Ectodermal cell (in vitro differentiated cells): Measurements from ENCODE around the gene ZHX3.

Experiments used
- H3K27ac ChIP-seq: 2 replicates; pipeline ENCODE4 v1.7.0; 2013; ENCODE audit warnings: mild to moderate bottlenecking, low read depth, low read length; ENCODE audit not compliant: insufficient read depth, poor library complexity, severe bottlenecking
- H3K27me3 ChIP-seq: 2 replicates; pipeline ENCODE4 v1.7.0; 2013; ENCODE audit warnings: mild to moderate bottlenecking, low read length; ENCODE audit not compliant: insufficient read depth, control insufficient read depth, poor library complexity, severe bottlenecking
- H3K36me3 ChIP-seq: one replicate; pipeline ENCODE4 v1.7.0; 2013; ENCODE audit warnings: low read length; ENCODE audit not compliant: control insufficient read depth, insufficient read depth
- H3K4me1 ChIP-seq: one replicate; pipeline ENCODE4 v1.7.0; 2013; ENCODE audit warnings: low read length; ENCODE audit not compliant: control insufficient read depth, insufficient read depth
- H3K4me3 ChIP-seq: 2 replicates; pipeline ENCODE4 v1.7.0; 2013; ENCODE audit warnings: low read depth, low read length, control low read depth; ENCODE audit not compliant: insufficient read depth
- H3K9me3 ChIP-seq: 2 replicates; pipeline ENCODE4 v1.7.0; 2013; ENCODE audit warnings: mild to moderate bottlenecking, low read length, moderate library complexity; ENCODE audit not compliant: control insufficient read depth
- WGBS, 2 experiments: methylation state at CpG; one replicate each; pipeline ENCODE4 v1.1.7; 2013; ENCODE audit warnings: missing lambda C conversion rate in 2 of 2; 5-methylcytosine and 5-hydroxymethylcytosine counted together

ZHX3 gene

DNA sequence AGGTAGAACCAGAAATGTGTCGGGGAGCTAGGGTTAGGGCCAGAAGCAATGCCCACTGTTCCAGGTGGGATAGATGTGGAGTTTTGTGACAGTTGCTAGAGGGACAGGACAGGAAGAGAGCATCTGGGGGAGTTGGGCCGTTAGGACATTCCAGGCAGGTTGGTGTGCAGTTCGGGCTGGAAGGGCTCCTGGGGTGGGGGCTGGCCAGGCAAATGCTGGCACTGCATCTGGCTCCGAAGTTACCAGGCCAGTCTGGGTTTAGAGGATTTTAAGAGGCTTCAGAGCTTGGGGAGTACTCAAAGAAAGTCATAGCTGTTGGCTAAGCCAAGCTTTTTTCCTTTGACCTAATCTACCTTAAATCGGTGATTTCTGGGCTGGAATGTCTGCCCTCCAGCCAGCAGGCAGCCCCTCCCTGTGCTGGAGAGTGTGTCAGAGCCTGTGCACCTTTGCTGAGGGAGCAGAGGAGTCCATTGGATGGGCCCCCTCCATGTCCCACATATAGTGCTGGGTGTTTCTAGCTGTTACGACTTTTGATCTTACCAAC lies 159.4 kb downstream of the ZHX3 start:
- no peaks in the 10 kb centered on the region for H3K9me3 ChIP-seq
- WGBS, 2 experiments = 88 to 94% methylated on average over 6 of the region's 6 CpGs
- H3K36me3 ChIP-seq = peaks cover 26% of the 10 kb centered on the region
- no peaks in the 10 kb centered on the region for H3K27me3 ChIP-seq
- no peak overlapping the region for H3K4me3 ChIP-seq
- no peak overlapping the region for H3K27ac ChIP-seq
- H3K4me1 ChIP-seq = peaks cover 17% of the 10 kb centered on the region

DNA sequence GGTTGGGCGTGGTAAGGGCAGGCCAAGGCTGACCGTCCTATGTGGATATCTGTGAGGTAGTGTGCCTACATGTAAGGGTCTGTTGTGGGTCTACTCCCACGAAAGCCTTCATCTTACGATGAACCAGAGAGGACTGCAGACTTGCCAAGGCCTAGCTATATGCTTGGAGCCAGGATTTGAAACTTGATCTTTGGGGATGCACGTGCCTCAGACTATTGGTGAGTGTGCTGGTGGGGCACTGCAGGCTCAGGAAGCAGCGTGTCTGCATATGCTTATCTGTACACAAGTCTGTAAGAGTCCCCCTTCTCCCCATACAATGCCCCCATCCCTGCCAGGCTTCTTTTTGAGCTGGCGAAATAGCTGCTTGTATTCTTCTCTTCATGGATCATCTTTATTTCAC lies 162.3 kb downstream of the ZHX3 start:
- WGBS, 2 experiments = 89 to 93% methylated on average over 7 of the region's 7 CpGs
- Histone ChIP-seq H3K9me3 (no peaks in the 10 kb centered on the region), H3K4me3 (no peak overlapping the region), H3K27ac (no peak overlapping the region), H3K4me1 (peaks cover 17% of the 10 kb centered on the region), H3K27me3 (no peaks in the 10 kb centered on the region), H3K36me3 (peaks cover 11% of the 10 kb centered on the region)

DNA sequence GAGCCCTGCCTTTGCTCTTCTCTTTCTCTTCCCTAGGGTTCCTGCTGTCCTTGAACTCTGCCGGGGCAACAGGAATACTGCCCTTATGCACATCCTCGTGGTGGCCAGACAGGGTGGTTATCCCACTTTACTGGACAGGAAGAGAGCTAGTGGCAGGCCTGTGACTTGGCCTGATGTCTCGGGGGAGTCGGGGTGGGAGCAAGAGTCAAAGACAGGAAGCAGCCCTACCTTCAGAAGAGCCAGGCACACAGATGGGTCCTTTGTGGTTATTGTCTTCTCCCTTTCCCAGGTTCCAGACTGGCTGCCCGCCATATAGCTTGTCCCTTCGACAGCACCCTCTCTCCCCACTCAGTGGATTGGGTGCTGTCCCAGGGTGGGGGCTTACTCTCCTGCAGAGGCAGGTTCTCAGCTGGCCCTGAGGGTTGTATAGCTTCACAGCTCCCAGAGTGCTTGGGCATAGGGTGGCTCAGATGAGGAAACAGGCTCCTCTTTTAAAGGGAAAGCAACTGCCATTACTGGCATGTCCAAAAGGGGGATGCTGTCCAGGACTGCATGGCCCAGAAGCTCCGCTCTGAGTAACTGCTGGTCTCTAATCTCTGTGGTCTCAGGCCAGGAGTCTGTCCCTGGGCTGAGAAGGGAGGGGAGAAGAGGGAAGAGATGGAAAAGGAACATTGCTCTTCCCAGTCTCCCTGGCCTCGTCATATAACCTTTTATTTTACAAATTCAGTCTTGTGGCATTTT lies 162.9 kb downstream of the ZHX3 start:
- H3K27ac ChIP-seq = no peak overlapping the region
- H3K9me3 ChIP-seq = no peaks in the 10 kb centered on the region
- no peaks in the 10 kb centered on the region for H3K27me3 ChIP-seq
- peaks cover 17% of the 10 kb centered on the region for H3K4me1 ChIP-seq
- H3K36me3 ChIP-seq = peaks cover 5% of the 10 kb centered on the region
- no peak overlapping the region for H3K4me3 ChIP-seq
- 93 to 95% methylated on average over 8 of the region's 8 CpGs for WGBS, 2 experiments

GRCh38 chr20:41152108-41152757 lies 165.3 kb downstream of the ZHX3 start:
- Histone ChIP-seq H3K4me1 (peaks cover 9% of the 10 kb centered on the region), H3K4me3 (no peak overlapping the region), H3K36me3 (no peaks in the 10 kb centered on the region), H3K27me3 (no peaks in the 10 kb centered on the region), H3K9me3 (no peaks in the 10 kb centered on the region), H3K27ac (no peak overlapping the region)
- WGBS, 2 experiments = 88 to 89% methylated on average over 5 of the region's 5 CpGs

DNA sequence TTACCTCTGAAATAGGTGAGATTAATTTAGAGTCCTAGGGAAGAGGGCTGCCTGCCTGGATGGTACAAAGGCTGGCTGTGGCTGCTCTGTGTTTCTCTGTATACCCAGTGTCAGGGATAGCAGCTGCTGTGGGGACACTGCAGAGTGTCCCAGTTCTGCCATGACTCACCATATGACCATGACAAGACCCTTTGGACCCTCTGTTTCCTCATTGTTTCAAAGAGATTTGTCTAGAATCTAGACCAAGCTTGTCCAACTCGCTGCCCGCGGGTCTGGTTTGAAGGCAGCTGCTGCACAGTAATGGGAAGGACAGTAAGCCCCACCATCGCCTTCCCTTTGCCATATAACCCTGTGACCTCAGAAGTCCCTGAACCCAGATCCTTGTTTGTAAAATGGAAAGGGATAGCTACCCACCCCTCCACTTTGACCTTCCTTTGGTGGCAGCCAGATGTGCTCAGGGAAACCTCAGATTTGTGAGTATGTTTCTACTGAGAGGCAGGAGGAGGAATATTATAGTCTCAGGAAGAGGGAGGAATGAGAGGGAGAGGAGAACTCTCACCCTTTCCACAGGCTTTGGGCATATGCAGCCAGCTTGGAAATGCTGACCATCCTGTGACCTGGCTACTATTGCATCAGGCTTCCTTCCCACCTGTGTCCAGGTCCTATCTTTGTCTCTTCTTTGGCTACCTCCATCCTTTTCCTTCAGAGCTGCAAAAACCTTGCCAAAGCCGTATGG lies 166.2 kb downstream of the ZHX3 start:
- WGBS, 2 experiments = 97% methylated on average over 5 of the region's 5 CpGs
- Histone ChIP-seq H3K27me3 (no peaks in the 10 kb centered on the region), H3K4me3 (no peak overlapping the region), H3K9me3 (no peaks in the 10 kb centered on the region), H3K36me3 (no peaks in the 10 kb centered on the region), H3K27ac (no peak overlapping the region), H3K4me1 (peaks cover 9% of the 10 kb centered on the region)

GRCh38 chr20:41150664-41151063 lies 166.9 kb downstream of the ZHX3 start:
- Histone ChIP-seq H3K4me1 (peaks cover 7% of the 10 kb centered on the region), H3K27ac (no peak overlapping the region), H3K9me3 (no peaks in the 10 kb centered on the region), H3K36me3 (no peaks in the 10 kb centered on the region), H3K27me3 (no peaks in the 10 kb centered on the region), H3K4me3 (no peak overlapping the region)
- WGBS, 2 experiments = 92 to 93% methylated on average over 3 of the region's 3 CpGs

DNA sequence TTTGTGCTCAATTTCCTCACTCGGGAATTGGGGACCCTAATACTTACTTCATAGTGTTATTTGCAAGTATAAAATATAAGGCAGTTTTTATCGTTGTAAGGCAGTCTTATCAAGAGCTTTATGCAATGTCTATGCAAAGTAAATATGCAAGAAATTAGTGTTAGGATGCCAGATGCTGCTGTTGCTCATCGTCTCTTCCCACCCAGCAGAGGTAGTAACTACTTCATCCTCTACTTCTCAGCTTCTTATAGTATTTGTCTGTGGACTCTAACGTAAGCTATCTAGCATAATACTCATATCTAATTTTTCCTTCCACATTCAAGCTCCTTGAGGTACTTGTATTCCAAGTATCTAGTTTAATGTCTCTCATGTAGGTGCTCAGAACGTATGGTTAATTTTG lies 168.6 kb downstream of the ZHX3 start:
- Histone ChIP-seq H3K9me3 (no peaks in the 10 kb centered on the region), H3K27me3 (no peaks in the 10 kb centered on the region), H3K4me3 (no peak overlapping the region), H3K4me1 (no peaks in the 10 kb centered on the region), H3K27ac (no peak overlapping the region), H3K36me3 (no peaks in the 10 kb centered on the region)
- 92 to 93% methylated on average over 4 to 5 of the region's 5 CpGs for WGBS, 2 experiments

DNA sequence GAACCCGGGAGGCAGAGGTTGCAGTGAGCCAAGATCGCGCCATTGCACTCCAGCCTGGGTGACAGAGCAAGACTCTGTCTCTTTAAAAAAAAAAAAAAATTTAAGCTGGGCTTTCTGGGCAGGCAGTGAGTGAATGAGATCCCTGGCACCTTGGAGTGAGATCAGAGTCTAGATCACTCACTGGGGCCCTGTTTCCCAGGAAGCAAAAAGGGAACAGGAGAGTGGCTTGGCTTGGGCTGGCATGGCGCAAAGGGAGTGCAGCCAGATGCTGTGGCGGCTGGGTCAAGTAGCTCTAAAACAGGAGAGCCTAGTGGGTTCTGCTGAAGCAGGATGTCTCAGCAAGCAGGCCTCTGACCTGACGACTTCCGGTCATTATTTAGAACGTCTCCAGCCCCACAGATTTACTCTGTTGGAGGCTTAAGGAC lies 169.8 kb downstream of the ZHX3 start:
- no peaks in the 10 kb centered on the region for H3K27me3 ChIP-seq
- WGBS, 2 experiments = 91 to 92% methylated on average over 8 of the region's 8 CpGs
- H3K27ac ChIP-seq = no peak overlapping the region
- H3K9me3 ChIP-seq = no peaks in the 10 kb centered on the region
- H3K36me3 ChIP-seq = no peaks in the 10 kb centered on the region
- H3K4me3 ChIP-seq = no peak overlapping the region
- H3K4me1 ChIP-seq = no peaks in the 10 kb centered on the region

- Histone ChIP-seq H3K27me3 (no peaks in the 10 kb centered on the region), H3K36me3 (no peaks in the 10 kb centered on the region), H3K4me1 (peaks cover 14% of the 10 kb centered on the region), H3K9me3 (no peaks in the 10 kb centered on the region), H3K27ac (no peak overlapping the region), H3K4me3 (no peak overlapping the region)
- 95 to 96% methylated on average over 12 of the region's 12 CpGs for WGBS, 2 experiments
These were observed 171.5 kb downstream of the ZHX3 start for GRCh38 chr20:41145821-41146620.
